Prostate gland (tissue), 2 donors: ENCODE data around the gene IFI30. TPM values are rescaled to one million over a fixed set of nuclear protein-coding genes. Genes with fewer than 3 reads are reported as not detected.

ENCODE experiments used
- DNase-seq: peaks from one replicate; pipeline ENCODE4 v3.0.0-alpha.2; 2019; ENCODE audit warnings: low spot score
- H3K27ac ChIP-seq, 2 donors: fragments of 200-600 bp; sonication (generic); 2 replicates each; pipeline ENCODE4 v1.5.1; 2017 to 2019
- H3K27me3 ChIP-seq: fragments of 200-600 bp; sonication (generic); replicated peaks from 2 replicates; pipeline ENCODE4 v1.5.1; 2019; ENCODE audit not compliant: insufficient read depth
- H3K36me3 ChIP-seq, 2 donors: fragments of 200-600 bp; sonication (generic); 1 replicate in 1 of 2; 2 replicates in 1 of 2; pipeline versions ENCODE4 v1.5.1 to v1.8.1; 2017 to 2019
- H3K4me1 ChIP-seq: fragments of 200-600 bp; sonication (generic); replicated peaks from 2 replicates; pipeline ENCODE4 v1.5.1; 2019
- H3K4me3 ChIP-seq, 2 donors: fragments of 200-600 bp; sonication (generic); 2 replicates each; pipeline ENCODE4 v1.5.1; 2017 to 2019
- H3K9me3 ChIP-seq: fragments of 200-600 bp; sonication (generic); 2 replicates; pipeline ENCODE4 v1.5.1; 2017
- POLR2A ChIP-seq: fragments of 450-650 bp; IDR thresholded peaks from one replicate; pipeline ENCODE4 v1.6.1; 2016; ENCODE audit warnings: antibody characterized with exemption, mild to moderate bottlenecking
- POLR2AphosphoS5 ChIP-seq: sonication (generic); formaldehyde crosslinking; IDR thresholded peaks from one replicate; pipeline ENCODE4 v1.6.1; 2017; ENCODE audit warnings: antibody characterized with exemption
- WGBS: methylation state at CpG from one replicate; pipeline ENCODE4 v1.1.5; 2018; 5-methylcytosine and 5-hydroxymethylcytosine counted together
- intact Hi-C: fragments of 100-400 bp; cut with DNase I; formaldehyde crosslinking; loops from one replicate; pipeline ENCODE4 v1.14.2; 2022
- small RNA-seq, 2 donors: library from RNA; depleted of rRNA; stranded (forward); fragments of <200 nt; gene quantifications; one replicate each; pipeline ENCODE3, GENCODE V24; 2016
- total RNA-seq, 2 donors: library from RNA; depleted of rRNA; stranded (reverse); fragments of >200 nt; gene quantifications; one replicate each; pipeline ENCODE4 v1.1.0, GENCODE V29; 2016
- TF ChIP-seq, protein P1 (sequence below), 4 experiments: fragments of 200-600 bp in 2 of 4; fragments of 450-650 bp in 2 of 4; sonication (generic) in 2 of 4; IDR thresholded peaks; 1 replicate in 3 of 4; 2 replicates in 1 of 4; pipeline ENCODE4 v1.5.1; 2016 to 2019; ENCODE audit warnings: antibody characterized with exemption in 4 of 4, mild to moderate bottlenecking in 2 of 4, moderate library complexity in 2 of 4

Gene IFI30
- total RNA-seq, 2 donors from 2014 or later: 20.9 to 22.5 TPM

DNA sequence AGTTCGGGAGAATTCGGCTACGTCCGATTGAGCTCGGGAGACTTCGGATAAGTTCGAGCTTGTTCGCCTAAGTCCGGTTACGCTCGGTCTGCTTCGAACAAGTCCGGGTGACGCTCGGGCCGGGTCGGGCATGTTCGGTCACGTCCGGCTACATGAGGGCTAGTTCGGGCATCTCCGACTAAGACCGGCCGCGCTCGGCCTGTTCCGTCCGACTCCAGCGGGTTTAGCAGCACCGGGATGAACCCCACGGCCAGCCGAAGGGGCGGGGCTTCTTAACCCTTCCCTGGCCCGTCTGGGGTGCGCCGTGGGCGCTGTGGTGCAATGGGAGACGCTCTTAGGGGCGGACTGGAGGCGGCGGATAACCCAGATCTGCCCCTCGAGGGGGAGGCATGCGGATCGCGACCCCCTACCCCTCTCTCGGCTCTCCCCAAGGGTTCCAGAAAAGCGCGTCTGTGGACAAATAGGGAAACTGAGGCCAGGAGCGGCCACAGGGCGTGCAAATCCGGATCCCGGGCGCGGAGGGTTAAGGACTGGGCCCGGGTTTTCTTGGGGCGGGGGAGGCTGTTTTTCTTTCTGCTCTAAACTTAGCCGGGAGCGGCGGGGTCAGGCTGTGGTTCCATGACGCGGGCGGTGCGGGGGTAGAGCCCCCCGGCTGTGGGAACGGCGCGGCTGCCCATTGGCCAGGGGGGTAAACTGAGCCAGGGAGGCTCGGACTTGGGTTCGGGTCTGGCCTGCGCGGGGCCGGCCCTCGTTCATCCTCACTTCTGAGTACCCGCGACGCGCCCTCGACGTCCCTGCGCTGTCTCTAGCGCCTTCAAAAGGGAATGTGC, 51.1 kb downstream of the IFI30 start:
- TF ChIP-seq, protein P1, sequence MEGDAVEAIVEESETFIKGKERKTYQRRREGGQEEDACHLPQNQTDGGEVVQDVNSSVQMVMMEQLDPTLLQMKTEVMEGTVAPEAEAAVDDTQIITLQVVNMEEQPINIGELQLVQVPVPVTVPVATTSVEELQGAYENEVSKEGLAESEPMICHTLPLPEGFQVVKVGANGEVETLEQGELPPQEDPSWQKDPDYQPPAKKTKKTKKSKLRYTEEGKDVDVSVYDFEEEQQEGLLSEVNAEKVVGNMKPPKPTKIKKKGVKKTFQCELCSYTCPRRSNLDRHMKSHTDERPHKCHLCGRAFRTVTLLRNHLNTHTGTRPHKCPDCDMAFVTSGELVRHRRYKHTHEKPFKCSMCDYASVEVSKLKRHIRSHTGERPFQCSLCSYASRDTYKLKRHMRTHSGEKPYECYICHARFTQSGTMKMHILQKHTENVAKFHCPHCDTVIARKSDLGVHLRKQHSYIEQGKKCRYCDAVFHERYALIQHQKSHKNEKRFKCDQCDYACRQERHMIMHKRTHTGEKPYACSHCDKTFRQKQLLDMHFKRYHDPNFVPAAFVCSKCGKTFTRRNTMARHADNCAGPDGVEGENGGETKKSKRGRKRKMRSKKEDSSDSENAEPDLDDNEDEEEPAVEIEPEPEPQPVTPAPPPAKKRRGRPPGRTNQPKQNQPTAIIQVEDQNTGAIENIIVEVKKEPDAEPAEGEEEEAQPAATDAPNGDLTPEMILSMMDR (IDR thresholded peaks at IDR 0.05): no peak
- TF ChIP-seq POLR2A (no peak), POLR2AphosphoS5 (peak; percentile 94)
- intact Hi-C loops: no loop called here
- H3K9me3 ChIP-seq: no peaks in the 10 kb centered on the region
- H3K4me3 ChIP-seq: peak overlapping the region; percentile 9 to 22
- no peaks in the 10 kb centered on the region for H3K36me3 ChIP-seq
- H3K27me3 ChIP-seq: peaks cover 17% of the 10 kb centered on the region
- peak overlapping the region in 1 of 2 donors; percentile 23 for H3K27ac ChIP-seq
- peaks cover 6% of the 10 kb centered on the region for H3K4me1 ChIP-seq
- WGBS: 2% methylated on average over 70 of the region's 81 CpGs
- DNase-seq: peak; percentile 96

DNA sequence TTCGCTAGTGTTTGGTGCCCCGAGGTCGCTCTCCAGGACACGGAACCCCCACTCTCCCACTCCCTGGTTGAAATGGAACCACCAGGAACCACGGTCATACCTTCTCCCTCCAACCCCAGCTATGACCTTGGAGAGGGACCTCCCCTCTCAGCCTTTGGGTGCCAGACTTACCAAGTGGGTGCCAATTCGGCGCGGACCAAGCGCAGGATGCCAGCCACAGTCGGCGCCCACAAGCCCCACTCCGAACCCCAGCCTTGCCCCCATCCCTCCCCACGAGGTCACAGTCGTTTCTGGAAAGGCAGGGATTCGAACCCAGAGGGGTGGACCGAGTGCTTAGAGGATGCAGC, 51.7 kb downstream of the IFI30 start:
- peaks cover 17% of the 10 kb centered on the region for H3K27me3 ChIP-seq
- TF ChIP-seq, protein P1 (IDR thresholded peaks at IDR 0.05): no peak
- no peak for TF ChIP-seq POLR2A
- no peak for TF ChIP-seq POLR2AphosphoS5
- intact Hi-C loops: no loop called here
- peak overlapping the region in 1 of 2 donors; percentile 23 for H3K27ac ChIP-seq
- H3K4me3 ChIP-seq: no peak overlapping the region
- no peaks in the 10 kb centered on the region for H3K9me3 ChIP-seq
- 20% methylated on average over 15 of the region's 16 CpGs for WGBS
- peaks cover 6% of the 10 kb centered on the region for H3K4me1 ChIP-seq
- DNase-seq: no peak
- H3K36me3 ChIP-seq: no peaks in the 10 kb centered on the region

DNA sequence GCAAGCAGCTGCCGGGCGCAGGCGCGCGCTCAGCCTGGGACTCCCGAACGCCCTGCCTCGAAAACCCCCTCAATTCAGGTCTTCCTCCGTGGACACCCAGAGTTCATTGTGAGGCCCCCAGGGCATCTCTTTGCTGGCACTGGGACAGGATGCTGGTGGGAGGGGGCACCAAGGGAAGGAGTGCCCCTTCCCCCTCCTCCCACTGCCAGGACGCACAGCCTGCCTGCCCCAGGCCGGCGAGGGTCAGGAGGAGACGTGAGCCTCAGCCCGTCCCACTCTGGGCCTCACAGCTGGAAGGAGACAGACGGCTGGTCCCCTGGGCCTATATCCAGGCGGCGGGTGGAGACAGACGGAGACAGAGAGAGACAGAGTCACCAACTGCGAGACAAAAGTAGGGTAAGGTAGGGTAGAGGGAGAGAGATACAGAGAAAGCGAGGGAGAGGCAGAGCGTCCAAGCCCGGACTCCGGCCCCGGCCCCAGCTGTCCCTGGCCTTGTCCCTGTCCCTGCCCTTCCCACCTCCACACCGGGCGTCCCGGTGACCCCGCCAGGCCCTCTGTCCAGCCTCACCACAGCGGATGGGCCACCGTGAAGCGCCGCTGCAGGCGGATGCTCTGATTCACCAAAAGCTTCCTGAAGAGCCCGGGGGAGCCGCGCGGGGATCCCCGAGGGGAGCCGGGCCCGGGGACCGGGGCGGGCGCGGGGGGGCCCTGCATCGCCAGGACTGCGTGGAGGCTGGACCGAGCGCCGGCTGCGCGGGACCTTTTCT, 52.3 kb downstream of the IFI30 start, which contains the start of gene PDE4C:
Gene PDE4C, minus strand, starts transcription at position 737 of the 767 bp plus-strand sequence. Its CDS starts 23 bp downstream, at position 714.
- Histone ChIP-seq H3K36me3 (no peaks in the 10 kb centered on the region), H3K27ac (peak within 1 kb of the TSS in 1 of 2 donors; percentile 23), H3K4me3 (no peak within 1 kb of the TSS), H3K27me3 (peaks cover 17% of the 10 kb centered on the region), H3K4me1 (peaks cover 6% of the 10 kb centered on the region), H3K9me3 (no peaks in the 10 kb centered on the region)
- DNase-seq: no peak
- 8% methylated on average over 43 of the region's 51 CpGs for WGBS
- intact Hi-C loops: no loop called here
- TF ChIP-seq, protein P1 (IDR thresholded peaks at IDR 0.05): no peak
- TF ChIP-seq POLR2AphosphoS5: no peak
- TF ChIP-seq POLR2A: no peak

DNA sequence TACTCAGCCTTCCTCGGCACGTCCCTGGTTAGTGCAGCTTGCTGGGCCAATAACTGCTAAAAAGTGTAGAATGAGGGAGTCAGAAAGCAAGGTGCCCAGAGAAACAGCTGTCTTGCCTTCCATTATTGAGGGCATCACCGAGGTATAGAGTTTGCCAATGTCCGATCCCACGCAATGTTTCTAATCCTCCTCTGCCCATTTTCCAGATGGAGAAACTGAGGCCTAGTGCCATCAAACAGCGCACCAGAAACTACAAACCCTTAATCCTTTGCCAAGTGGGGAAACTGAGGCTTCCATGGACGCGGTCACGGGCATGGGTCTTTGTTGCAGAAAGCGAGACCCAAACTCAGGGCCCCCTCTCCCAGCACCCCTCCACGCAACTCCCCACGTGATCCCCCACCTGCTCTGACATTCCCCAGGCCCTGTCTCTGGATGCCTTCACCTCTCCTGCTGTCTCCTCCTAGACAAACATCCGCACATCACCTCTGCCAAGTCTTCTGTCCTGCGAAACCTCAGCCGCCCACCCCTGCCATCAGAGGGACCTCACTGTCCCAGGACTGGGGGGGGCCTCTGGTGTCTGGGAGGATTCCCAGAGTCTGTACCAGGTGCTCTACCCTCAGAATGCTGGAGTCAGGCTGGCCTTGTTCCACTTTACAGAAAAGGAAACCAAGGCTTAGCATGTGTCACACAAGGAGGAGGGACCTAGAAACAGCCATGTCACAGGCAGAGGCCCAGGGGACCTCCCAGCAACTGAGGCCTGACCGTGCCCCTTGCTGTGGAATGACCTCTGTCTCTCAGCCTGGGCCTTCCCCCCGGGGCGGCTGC, 53.6 kb downstream of the IFI30 start:
- H3K27me3 ChIP-seq: peaks cover 20% of the 10 kb centered on the region
- no peak for DNase-seq
- H3K4me3 ChIP-seq: no peak overlapping the region
- H3K4me1 ChIP-seq: peaks cover 6% of the 10 kb centered on the region
- H3K27ac ChIP-seq: no peak overlapping the region
- intact Hi-C loops: no loop called here
- H3K36me3 ChIP-seq: no peaks in the 10 kb centered on the region
- H3K9me3 ChIP-seq: no peaks in the 10 kb centered on the region
- WGBS: 80% methylated on average over 18 of the region's 18 CpGs
- TF ChIP-seq, protein P1 (IDR thresholded peaks at IDR 0.05): no peak
- no peak for TF ChIP-seq POLR2A
- TF ChIP-seq POLR2AphosphoS5: no peak

Small RNA genes lying within 50 kb of the gene (small RNA-seq; reads per million reads assigned to genes)
- 0 reads per million in 2 donors for gene IFI30

Other genes with a start within 250 kb of the IFI30 start
- gene CCDC124, start 240.8 kb upstream of the IFI30 start, total RNA-seq: 10 to 100 TPM; 48.7 to 52.2 TPM
- 1 to 10 TPM in 1 of 2 donors, under 1 TPM in 1; 0.36 to 5.6 TPM for gene KCNN1, start 206.7 kb upstream of the IFI30 start, total RNA-seq
- 10 to 100 TPM; 57.1 to 75.9 TPM for gene ARRDC2, start 165.6 kb upstream of the IFI30 start, total RNA-seq
- gene IL12RB1, start 86.9 kb upstream of the IFI30 start, total RNA-seq: under 1 TPM; 0.62 to 0.73 TPM
- gene MAST3, start 76.0 kb upstream of the IFI30 start, total RNA-seq: 10 to 100 TPM in 1 of 2 donors, 1 to 10 TPM in 1; 6.1 to 10.8 TPM
- gene PIK3R2, start 20.6 kb upstream of the IFI30 start, total RNA-seq: 10 to 100 TPM; 41.3 to 71.6 TPM
- gene MPV17L2, start 19.4 kb downstream of the IFI30 start, total RNA-seq: 10 to 100 TPM in 1 of 2 donors, 1 to 10 TPM in 1; 8.5 to 21.1 TPM
- 1 to 10 TPM; 2.5 to 6.0 TPM for gene RAB3A, start 30.2 kb downstream of the IFI30 start, total RNA-seq
- 1 to 10 TPM in 1 of 2 donors, under 1 TPM in 1; 0.27 to 1.6 TPM for gene PDE4C, start 52.6 kb downstream of the IFI30 start, total RNA-seq
- gene IQCN, start 100.6 kb downstream of the IFI30 start, total RNA-seq: 10 to 100 TPM in 1 of 2 donors, 1 to 10 TPM in 1; 4.1 to 19.5 TPM
- gene JUND, start 107.8 kb downstream of the IFI30 start, total RNA-seq: 100 to 1,000 TPM; 521 to 844 TPM
- 100 to 1,000 TPM; 157 to 215 TPM for gene LSM4, start 149.3 kb downstream of the IFI30 start, total RNA-seq
- 10 to 100 TPM; 18.0 to 37.3 TPM for gene PGPEP1, start 166.8 kb downstream of the IFI30 start, total RNA-seq
- 100 to 1,000 TPM in 1 of 2 donors, 10 to 100 TPM in 1; 49.6 to 136 TPM for gene GDF15, start 212.3 kb downstream of the IFI30 start, total RNA-seq
- 1 to 10 TPM; 1.6 to 5.5 TPM for gene LRRC25, start 223.8 kb downstream of the IFI30 start, total RNA-seq
- gene SSBP4, start 245.6 kb downstream of the IFI30 start, total RNA-seq: 100 to 1,000 TPM in 1 of 2 donors, 10 to 100 TPM in 1; 71.5 to 120 TPM